HepG2 (cell line): ENCODE data around the gene PPIL6. TPM values are rescaled to one million over a fixed set of nuclear protein-coding genes. Genes with fewer than 3 reads are reported as not detected.

Source experiments
- ADNP ChIP-seq: sonication (generic); formaldehyde crosslinking; IDR thresholded peaks from 2 replicates; pipeline ENCODE4 v1.4.0; 2020; ENCODE audit warnings: missing genetic modification reagents
- CBFB ChIP-seq: sonication (generic); formaldehyde crosslinking; IDR thresholded peaks from 2 replicates; pipeline ENCODE4 v1.4.0; 2020; ENCODE audit warnings: missing genetic modification reagents
- DMTF1 ChIP-seq: sonication (generic); formaldehyde crosslinking; IDR thresholded peaks from 2 replicates; pipeline ENCODE4 v1.4.0; 2020; ENCODE audit warnings: mild to moderate bottlenecking, missing genetic modification reagents
- DR1 ChIP-seq: sonication (generic); formaldehyde crosslinking; IDR thresholded peaks from 2 replicates; pipeline ENCODE4 v1.8.0; 2021; ENCODE audit warnings: mild to moderate bottlenecking, missing genetic modification reagents, inconsistent platforms
- ELF1 ChIP-seq: sonication (generic); formaldehyde crosslinking; IDR thresholded peaks from 2 replicates; pipeline ENCODE4 v1.4.0; 2020; ENCODE audit warnings: missing genetic modification reagents
- GABPB1 ChIP-seq: IDR thresholded peaks from 2 replicates; pipeline ENCODE4 v1.6.1; 2016; ENCODE audit warnings: mild to moderate bottlenecking, missing genetic modification reagents, moderate library complexity, missing compliant biosample characterization
- MZF1 ChIP-seq: sonication (generic); formaldehyde crosslinking; IDR thresholded peaks from 2 replicates; pipeline ENCODE4 v1.8.1; 2023; ENCODE audit warnings: mild to moderate bottlenecking, missing genetic modification reagents, borderline replicate concordance
- PAX8 ChIP-seq: sonication (generic); formaldehyde crosslinking; IDR thresholded peaks from 2 replicates; pipeline ENCODE4 v1.8.0; 2022; ENCODE audit warnings: mild to moderate bottlenecking, missing genetic modification reagents, borderline replicate concordance
- RNF219 ChIP-seq: sonication (generic); formaldehyde crosslinking; IDR thresholded peaks from 2 replicates; pipeline ENCODE4 v1.5.0; 2020; ENCODE audit warnings: mild to moderate bottlenecking, missing genetic modification reagents
- TAF1 ChIP-seq: sonication (generic); formaldehyde crosslinking; IDR thresholded peaks from 2 replicates; pipeline ENCODE4 v1.4.0; 2020; ENCODE audit warnings: missing genetic modification reagents
- XBP1 ChIP-seq: sonication (generic); formaldehyde crosslinking; IDR thresholded peaks from 2 replicates; pipeline ENCODE4 v1.5.0; 2020; ENCODE audit warnings: missing genetic modification reagents
- ZBTB33 ChIP-seq: sonication (generic); formaldehyde crosslinking; IDR thresholded peaks from 2 replicates; pipeline ENCODE4 v1.4.0; 2020; ENCODE audit warnings: missing genetic modification reagents
- ZMYM4 ChIP-seq: sonication (generic); formaldehyde crosslinking; IDR thresholded peaks from 2 replicates; pipeline ENCODE4 v1.8.1; 2023; ENCODE audit warnings: mild to moderate bottlenecking, missing genetic modification reagents
- ZNF10 ChIP-seq: sonication (generic); formaldehyde crosslinking; IDR thresholded peaks from 2 replicates; pipeline ENCODE4 v1.4.0; 2020; ENCODE audit warnings: mild to moderate bottlenecking, low read depth, missing genetic modification reagents, borderline replicate concordance
- ZNF382 ChIP-seq: sonication (generic); formaldehyde crosslinking; IDR thresholded peaks from 2 replicates; pipeline ENCODE4 v1.5.0; 2020; ENCODE audit warnings: missing genetic modification reagents, mild to moderate bottlenecking, borderline replicate concordance
- ZNF574 ChIP-seq: sonication (generic); formaldehyde crosslinking; IDR thresholded peaks from 2 replicates; pipeline ENCODE4 v1.4.0; 2020; ENCODE audit warnings: missing genetic modification reagents
- ZNF580 ChIP-seq: IDR thresholded peaks from 2 replicates; pipeline ENCODE4 v1.6.1; 2016; ENCODE audit warnings: low read depth, borderline replicate concordance
- ZNF775 ChIP-seq: sonication (generic); formaldehyde crosslinking; IDR thresholded peaks from 2 replicates; pipeline ENCODE4 v1.4.0; 2020; ENCODE audit warnings: missing genetic modification reagents, mild to moderate bottlenecking, moderate library complexity, borderline replicate concordance
- polyA plus RNA-seq, 8 experiments: library from polyadenylated mRNA; depleted of rRNA in 3 of 8; stranded (reverse) in 7 of 8; unstranded in 1 of 8; fragments of >200 nt; fragmentation: Illumina TruSeq in 4 of 8; extraction: Trizol in 4 of 8; gene quantifications; 2 replicates each; pipeline versions ENCODE4 v1.2.1 to v1.2.3, GENCODE V29; 2011 to 2016; ENCODE audit warnings: low read depth in 4 of 8, missing spikeins in 1 of 8, mixed read lengths in 1 of 8; ENCODE audit not compliant: insufficient read depth in 1 of 8
- total RNA-seq, 5 experiments: library from RNA; depleted of rRNA; stranded (reverse); fragments of >200 nt; fragmentation: Illumina TruSeq; extraction: Trizol; gene quantifications; 2 replicates each; pipeline ENCODE4 v1.2.3, GENCODE V29; 2016; ENCODE audit warnings: low read depth in 1 of 5

Gene PPIL6
- total and polyA plus RNA-seq, 2 of the 13 experiments (the other 11 are each of a cell fraction or from before 2014, with no cell fraction given), result 0.22 to 0.46 TPM

- TF ChIP-seq ZBTB33 (CRISPR knock-in tag), result no peak
- no peak for TF ChIP-seq ADNP (CRISPR knock-in tag)
- 0 out of 2 replicates have a peak, but pooled peaks have one; percentile 5 for TF ChIP-seq ZNF574
- no peak for TF ChIP-seq PAX8 (CRISPR knock-in tag)
- TF ChIP-seq ZNF382, result no peak
- TF ChIP-seq DMTF1 (CRISPR knock-in tag), result no peak
- no peak for TF ChIP-seq ZNF775
- TF ChIP-seq ZMYM4, result peak; percentile 12; the same call in 1 of the 2 replicates
- TF ChIP-seq GABPB1 (CRISPR knock-in tag), result peak; percentile 86
- peak; percentile 22; the same call in 1 of the 2 replicates for TF ChIP-seq ZNF580 (CRISPR knock-in tag)
- 0 out of 2 replicates have a peak, but pooled peaks have one; percentile 29 for TF ChIP-seq MZF1
- TF ChIP-seq DR1 (CRISPR knock-in tag), result no peak
- TF ChIP-seq ZNF10 (CRISPR knock-in tag), result no peak
- no peak for TF ChIP-seq CBFB (CRISPR knock-in tag)
- no peak for TF ChIP-seq XBP1
- TF ChIP-seq TAF1 (CRISPR knock-in tag), result 0 out of 2 replicates have a peak, but pooled peaks have one; percentile 33
- TF ChIP-seq ELF1 (CRISPR knock-in tag), result 0 out of 2 replicates have a peak, but pooled peaks have one; percentile 49
- TF ChIP-seq RNF219 (CRISPR knock-in tag), result no peak
Measured at GRCh38 chr6:109455437-109456110, 15.1 kb upstream of the PPIL6 start, which contains the start of gene MICAL1 (continued).
